ENCODE measurements around the gene ARFGEF2.
"Not testable (repeated sequence)": the region's sequence is repeated elsewhere in the genome, so short reads cannot be mapped to it uniquely, and the experiment has no call there.

The ARFGEF2 gene

DNA sequence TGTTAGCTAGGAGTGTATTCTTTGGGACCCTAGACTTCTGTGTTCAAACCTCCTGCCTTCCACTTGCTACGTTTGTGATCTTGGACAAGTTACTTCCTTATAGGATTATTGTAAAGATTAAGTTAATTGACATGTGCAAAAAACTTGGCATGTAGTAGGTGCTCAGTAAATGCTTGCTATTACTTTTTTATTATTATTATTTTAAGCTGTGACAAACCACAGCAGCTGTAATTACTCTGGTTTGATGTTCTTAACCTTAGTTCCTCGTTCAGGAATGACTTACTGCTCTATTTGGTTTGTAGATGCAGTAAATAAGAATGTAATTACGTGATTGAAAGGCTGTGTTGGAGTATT lies 3.2 kb downstream of the ARFGEF2 start:
- H2AFZ ChIP-seq (ENCODE audit: low read depth, low read length) = no peak overlapping the region
- H3K36me3 ChIP-seq (ENCODE audit: insufficient read depth, low read length) = no peaks in the 10 kb centered on the region
- H3K4me1 ChIP-seq (ENCODE audit: insufficient read depth, low read length) = peaks cover 18% of the 10 kb centered on the region
- H3K27me3 ChIP-seq (ENCODE audit: insufficient read depth, low read length) = no peaks in the 10 kb centered on the region
- no peak overlapping the region for H3K4me3 ChIP-seq (ENCODE audit: low read length)
- no peaks in the 10 kb centered on the region for H3K9me3 ChIP-seq (ENCODE audit: low read length)

DNA sequence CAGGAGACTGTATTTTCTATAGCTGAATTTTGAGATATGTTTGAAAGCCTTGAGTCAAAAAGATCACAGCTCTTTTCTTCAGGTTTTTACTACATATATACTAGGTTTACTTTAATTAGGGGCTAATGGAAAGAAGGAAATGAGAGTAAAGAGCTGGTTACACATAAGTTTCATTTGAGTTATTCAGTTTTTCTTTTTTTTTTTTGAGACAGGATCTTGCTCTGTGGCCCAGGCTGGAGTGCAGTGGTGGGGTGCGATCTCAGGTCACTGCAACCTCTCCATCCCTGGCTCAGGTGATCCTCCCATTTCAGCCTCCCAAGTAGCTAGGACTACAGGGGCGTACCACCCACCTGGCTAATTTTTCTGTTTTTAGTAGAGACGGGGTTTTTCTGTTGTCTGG lies 4.8 kb downstream of the ARFGEF2 start:
- no peak overlapping the region for H3K4me3 ChIP-seq (ENCODE audit: low read length)
- no peaks in the 10 kb centered on the region for H3K9me3 ChIP-seq (ENCODE audit: low read length)
- H3K27me3 ChIP-seq (ENCODE audit: insufficient read depth, low read length) = no peaks in the 10 kb centered on the region
- H2AFZ ChIP-seq (ENCODE audit: low read depth, low read length) = no peak overlapping the region
- peaks cover 18% of the 10 kb centered on the region for H3K4me1 ChIP-seq (ENCODE audit: insufficient read depth, low read length)
- H3K36me3 ChIP-seq (ENCODE audit: insufficient read depth, low read length) = no peaks in the 10 kb centered on the region

DNA sequence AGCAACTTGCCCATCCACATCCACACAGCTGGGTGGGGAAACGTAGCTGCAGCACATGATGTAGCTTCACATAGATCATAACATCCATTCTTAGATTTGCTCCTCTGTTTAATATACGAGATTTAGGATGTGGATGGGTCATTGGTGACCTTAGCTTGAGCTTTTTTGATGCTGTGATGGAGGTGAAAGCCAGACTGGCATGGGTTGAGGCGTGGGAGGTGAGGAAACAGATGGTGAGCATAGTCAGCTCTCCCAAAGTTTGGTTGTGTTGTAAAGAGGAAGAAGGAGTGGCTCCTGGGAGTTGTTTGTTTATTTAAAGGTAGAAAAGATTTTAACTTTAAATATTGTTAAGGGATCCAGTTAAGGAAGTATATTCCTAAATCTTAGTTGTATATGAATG lies 5.3 kb downstream of the ARFGEF2 start:
- Histone ChIP-seq H3K36me3 (ENCODE audit: insufficient read depth, low read length) (no peaks in the 10 kb centered on the region), H3K27me3 (ENCODE audit: insufficient read depth, low read length) (no peaks in the 10 kb centered on the region), H2AFZ (ENCODE audit: low read depth, low read length) (no peak overlapping the region), H3K4me1 (ENCODE audit: insufficient read depth, low read length) (peaks cover 17% of the 10 kb centered on the region), H3K4me3 (ENCODE audit: low read length) (no peak overlapping the region), H3K9me3 (ENCODE audit: low read length) (no peaks in the 10 kb centered on the region)

DNA sequence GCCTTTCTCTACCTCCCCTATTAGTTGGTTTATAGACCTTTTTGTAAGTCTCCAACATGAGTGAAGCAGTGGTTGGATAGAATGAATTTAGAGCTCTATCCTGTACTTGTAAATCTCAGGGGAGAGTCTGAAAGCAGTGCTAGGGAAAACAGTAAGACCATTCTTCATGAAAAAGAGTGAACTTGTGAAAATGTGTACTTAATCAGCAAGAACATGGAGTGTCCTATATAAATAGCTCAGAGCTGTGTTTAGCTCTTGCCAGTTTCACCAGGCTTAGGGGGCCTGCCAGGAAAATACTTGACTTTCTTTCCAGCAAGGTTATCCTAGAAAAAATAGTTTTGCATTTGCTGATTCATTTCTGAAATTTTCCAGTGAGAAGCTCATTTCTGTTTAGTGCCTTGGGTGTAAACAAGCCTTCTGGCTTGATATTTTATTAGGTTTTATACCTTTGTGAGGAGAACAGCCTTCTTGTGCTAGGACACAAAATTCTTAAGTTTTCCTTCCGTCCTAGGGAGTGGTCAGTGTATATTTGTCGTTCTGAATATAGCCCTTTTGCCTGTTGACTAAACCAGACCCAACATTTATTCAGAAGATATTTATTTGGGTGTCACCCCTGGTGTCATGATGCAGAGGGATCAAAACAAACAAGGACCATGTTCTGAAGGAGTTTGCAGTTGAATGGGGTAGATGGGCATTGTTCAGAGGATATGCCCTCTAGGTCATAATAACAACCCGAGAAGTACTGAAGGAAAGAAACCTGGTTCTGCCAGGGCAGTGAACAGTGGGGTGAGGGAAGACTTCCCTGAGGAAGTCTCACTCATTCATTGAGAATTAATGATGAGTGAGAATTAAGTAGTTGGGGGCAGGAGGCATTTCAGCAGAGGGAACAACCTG lies 7.6 kb downstream of the ARFGEF2 start:
- Histone ChIP-seq H3K27me3 (ENCODE audit: insufficient read depth, low read length) (no peaks in the 10 kb centered on the region), H3K9me3 (ENCODE audit: low read length) (no peaks in the 10 kb centered on the region), H3K4me1 (ENCODE audit: insufficient read depth, low read length) (no peaks in the 10 kb centered on the region), H3K36me3 (ENCODE audit: insufficient read depth, low read length) (no peaks in the 10 kb centered on the region), H2AFZ (ENCODE audit: low read depth, low read length) (no peak overlapping the region), H3K4me3 (ENCODE audit: low read length) (no peak overlapping the region)

DNA sequence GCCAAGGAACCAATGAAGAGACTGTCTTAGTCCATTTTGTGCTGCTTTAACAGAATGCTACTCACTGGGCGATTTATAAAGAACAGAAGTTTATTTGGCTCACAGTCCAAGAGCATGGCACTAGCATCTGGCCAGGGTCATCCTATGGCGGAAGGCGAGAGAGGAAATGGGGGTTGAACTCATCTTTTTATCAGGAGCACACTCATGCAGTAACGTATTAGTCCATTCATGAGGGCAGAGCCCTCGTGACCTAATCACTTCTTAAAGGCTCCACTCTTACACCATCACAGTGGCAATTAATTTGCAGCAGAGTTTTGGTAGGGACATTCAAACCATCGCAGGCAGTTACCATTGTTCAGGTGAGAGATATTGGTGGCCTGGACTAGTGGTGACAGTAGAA lies 8.5 kb downstream of the ARFGEF2 start:
- no peaks in the 10 kb centered on the region for H3K4me1 ChIP-seq (ENCODE audit: insufficient read depth, low read length)
- H3K9me3 ChIP-seq (ENCODE audit: low read length) = no peaks in the 10 kb centered on the region
- no peaks in the 10 kb centered on the region for H3K36me3 ChIP-seq (ENCODE audit: insufficient read depth, low read length)

DNA sequence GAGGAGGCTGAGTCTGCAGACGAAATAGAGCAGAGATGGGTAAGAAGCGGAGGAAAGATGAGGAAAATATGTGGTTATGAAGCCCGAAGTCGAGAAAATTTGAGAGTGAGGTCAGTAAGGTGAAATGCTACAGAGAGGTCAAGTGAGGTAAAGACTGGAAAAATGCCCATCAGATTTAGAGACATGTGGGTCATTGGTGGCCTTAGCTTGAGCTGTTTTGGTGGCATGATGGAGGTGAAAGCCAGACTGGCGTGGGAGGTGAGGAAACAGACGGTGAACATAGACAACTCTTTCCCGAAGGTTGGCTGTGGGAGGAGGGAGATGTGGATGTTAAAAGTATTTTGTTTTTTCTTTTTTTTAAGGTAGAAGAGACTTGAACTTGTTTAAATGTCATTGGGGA lies 9.4 kb downstream of the ARFGEF2 start:
- Histone ChIP-seq H2AFZ (ENCODE audit: low read depth, low read length) (no peak overlapping the region), H3K9me3 (ENCODE audit: low read length) (no peaks in the 10 kb centered on the region), H3K4me3 (ENCODE audit: low read length) (no peak overlapping the region), H3K4me1 (ENCODE audit: insufficient read depth, low read length) (no peaks in the 10 kb centered on the region), H3K36me3 (ENCODE audit: insufficient read depth, low read length) (no peaks in the 10 kb centered on the region), H3K27me3 (ENCODE audit: insufficient read depth, low read length) (no peaks in the 10 kb centered on the region)

More for the DNA sequence above, 8.5 kb downstream of the ARFGEF2 start:
- Histone ChIP-seq H3K27me3 (ENCODE audit: insufficient read depth, low read length) (no peaks in the 10 kb centered on the region), H3K4me3 (ENCODE audit: low read length) (no peak overlapping the region), H2AFZ (ENCODE audit: low read depth, low read length) (no peak overlapping the region)

DNA sequence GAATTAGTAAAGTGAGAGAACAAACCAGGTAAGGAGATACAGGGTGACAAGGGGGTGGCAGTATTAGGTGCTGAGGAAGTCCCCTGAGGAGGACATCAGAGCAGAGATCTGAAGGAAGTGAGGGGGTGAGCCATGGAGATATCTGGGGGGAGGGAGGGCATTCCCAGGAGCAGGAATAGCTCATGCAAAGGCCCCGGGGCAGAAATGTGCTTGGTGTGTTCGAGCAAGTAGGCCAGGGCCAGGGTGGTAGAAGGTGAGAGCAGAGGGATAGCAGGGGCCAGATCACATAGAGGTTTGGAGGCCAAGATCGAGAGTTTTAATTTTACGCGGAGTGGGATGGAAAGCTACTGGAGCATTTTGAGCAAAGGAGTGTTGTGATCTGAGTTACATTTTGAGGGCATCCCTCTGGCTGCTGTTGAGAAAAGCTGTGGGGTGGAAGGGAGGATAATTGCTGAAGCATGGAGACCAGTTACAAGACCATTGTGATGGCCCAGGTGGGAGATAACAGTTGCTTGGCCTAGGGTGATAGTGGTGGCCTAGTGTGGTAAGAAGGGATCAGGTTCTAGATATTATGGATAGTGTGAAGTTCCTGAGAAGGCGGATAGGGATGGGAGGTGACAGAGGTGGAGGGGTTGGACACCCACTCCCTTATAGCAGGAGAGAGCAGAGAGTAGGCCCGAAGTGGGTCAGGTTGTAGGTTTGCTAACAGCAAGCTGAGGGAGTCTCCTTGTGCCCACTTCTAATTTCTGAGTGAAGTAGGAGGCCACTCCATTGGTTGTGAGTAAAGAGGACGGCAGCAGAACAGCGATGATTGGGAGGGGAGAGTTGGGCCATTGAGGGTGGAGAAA lies 10.2 kb downstream of the ARFGEF2 start:
- H3K4me3 ChIP-seq (ENCODE audit: low read length) = no peak overlapping the region
- H3K27me3 ChIP-seq (ENCODE audit: insufficient read depth, low read length) = no peaks in the 10 kb centered on the region
- no peak overlapping the region for H2AFZ ChIP-seq (ENCODE audit: low read depth, low read length)
- no peaks in the 10 kb centered on the region for H3K9me3 ChIP-seq (ENCODE audit: low read length)
- no peaks in the 10 kb centered on the region for H3K4me1 ChIP-seq (ENCODE audit: insufficient read depth, low read length)
- H3K36me3 ChIP-seq (ENCODE audit: insufficient read depth, low read length) = no peaks in the 10 kb centered on the region

DNA sequence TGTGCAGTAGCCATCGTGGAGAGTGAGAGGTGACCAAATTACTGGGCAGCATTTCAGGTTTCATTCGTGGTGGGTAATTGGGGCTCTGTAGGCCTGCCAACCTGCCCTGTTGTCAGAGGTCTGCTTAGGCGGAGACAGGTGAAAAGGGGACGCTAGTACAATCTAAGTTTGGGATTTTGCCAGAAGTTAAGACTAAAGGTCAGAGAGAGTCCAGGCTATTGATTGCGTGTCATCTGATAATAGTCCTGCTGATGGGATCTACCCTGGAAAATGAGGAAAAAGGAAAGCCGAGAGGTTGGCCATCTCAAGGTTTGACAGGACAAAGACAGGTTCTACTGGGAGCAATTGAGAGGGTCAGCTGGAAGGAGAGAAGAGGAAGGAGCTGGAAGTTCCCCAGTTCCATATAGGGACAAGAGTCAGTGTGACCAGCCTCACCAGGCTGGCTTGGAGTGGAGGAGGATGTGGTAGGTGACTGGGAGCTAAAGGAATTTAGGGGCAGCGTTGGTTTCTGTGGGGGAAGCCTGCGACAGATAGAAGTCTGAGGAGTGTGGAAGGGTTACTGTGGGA lies 10.9 kb downstream of the ARFGEF2 start:
- Histone ChIP-seq H3K27me3 (ENCODE audit: insufficient read depth, low read length) (no peaks in the 10 kb centered on the region), H2AFZ (ENCODE audit: low read depth, low read length) (no peak overlapping the region)

DNA sequence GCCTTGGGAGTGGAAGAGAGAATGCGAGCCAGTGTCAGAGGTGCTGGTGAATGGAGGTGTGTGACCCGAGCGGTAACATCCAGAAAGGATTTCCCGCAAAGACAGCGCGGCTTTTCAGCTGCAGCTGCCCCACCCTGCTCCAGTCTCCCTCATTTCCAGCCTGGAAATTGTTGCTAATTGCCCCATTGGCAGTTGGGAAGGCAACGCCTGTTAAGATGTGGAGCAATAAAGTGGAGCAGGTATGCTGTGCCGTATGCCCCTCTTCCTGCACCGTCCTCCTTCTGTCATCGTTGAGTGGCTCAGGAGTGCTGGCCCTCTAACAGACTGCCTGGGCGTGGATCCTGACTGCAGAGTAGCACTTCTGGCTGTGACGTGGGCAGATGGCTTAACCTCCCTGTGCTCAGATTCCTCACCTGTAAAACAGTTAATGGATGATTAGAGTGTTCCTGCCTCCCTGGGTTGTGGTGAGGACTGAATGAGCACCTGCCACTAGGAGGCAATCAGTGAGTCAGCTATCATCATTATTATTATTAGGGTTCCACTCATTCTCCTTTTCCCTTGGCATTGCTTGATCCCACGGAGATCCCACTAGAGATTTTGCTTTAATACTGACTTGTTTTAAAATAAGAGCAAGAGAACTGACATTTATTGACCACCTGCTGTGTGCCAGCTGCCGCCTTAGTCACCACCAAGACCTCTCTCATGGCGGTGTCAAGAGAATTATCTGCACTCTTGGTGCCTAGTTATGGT lies 11.7 kb downstream of the ARFGEF2 start:
- H3K9me3 ChIP-seq (ENCODE audit: low read length) = peaks cover 4% of the 10 kb centered on the region
- H3K27me3 ChIP-seq (ENCODE audit: insufficient read depth, low read length) = no peaks in the 10 kb centered on the region
- H3K4me3 ChIP-seq (ENCODE audit: low read length) = no peak overlapping the region
- H2AFZ ChIP-seq (ENCODE audit: low read depth, low read length) = no peak overlapping the region
- no peaks in the 10 kb centered on the region for H3K4me1 ChIP-seq (ENCODE audit: insufficient read depth, low read length)
- no peaks in the 10 kb centered on the region for H3K36me3 ChIP-seq (ENCODE audit: insufficient read depth, low read length)

More for the DNA sequence above, 10.9 kb downstream of the ARFGEF2 start:
- peaks cover 4% of the 10 kb centered on the region for H3K9me3 ChIP-seq (ENCODE audit: low read length)
- no peaks in the 10 kb centered on the region for H3K4me1 ChIP-seq (ENCODE audit: insufficient read depth, low read length)
- H3K36me3 ChIP-seq (ENCODE audit: insufficient read depth, low read length) = no peaks in the 10 kb centered on the region
- H3K4me3 ChIP-seq (ENCODE audit: low read length) = no peak overlapping the region

DNA sequence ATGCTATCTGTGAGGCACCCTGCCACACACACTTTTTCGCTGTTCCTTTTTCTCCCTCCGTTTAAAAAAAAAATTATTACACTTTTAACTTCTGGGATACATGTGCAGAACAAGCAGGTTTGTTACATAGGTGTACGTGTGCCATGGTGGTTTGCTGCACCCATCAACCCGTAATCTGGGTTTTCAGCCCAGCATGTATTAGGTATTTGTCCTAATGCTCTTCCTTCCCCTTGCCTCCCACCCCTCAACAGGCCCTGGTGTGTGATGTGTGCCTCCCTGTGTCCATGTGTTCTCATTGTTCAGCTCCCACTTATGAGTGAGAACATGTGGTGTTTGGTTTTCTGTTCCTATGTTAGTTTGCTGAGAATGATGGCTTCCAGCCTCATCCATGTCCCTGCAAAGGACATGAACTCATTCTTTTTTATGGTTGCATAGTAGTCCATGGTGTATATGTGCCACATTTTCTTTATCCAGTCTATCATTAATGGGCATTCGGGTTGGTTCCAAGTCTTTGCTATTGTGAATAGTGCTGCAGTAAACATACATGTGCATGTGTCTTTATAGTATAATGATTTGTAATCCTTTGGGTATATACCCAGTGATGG lies 12.9 kb downstream of the ARFGEF2 start:
- not testable (repeated sequence) for H3K4me1 ChIP-seq (ENCODE audit: insufficient read depth, low read length); H3K9me3 ChIP-seq (ENCODE audit: low read length); H3K27me3 ChIP-seq (ENCODE audit: insufficient read depth, low read length); H3K36me3 ChIP-seq (ENCODE audit: insufficient read depth, low read length); H2AFZ ChIP-seq (ENCODE audit: low read depth, low read length); H3K4me3 ChIP-seq (ENCODE audit: low read length)

DNA sequence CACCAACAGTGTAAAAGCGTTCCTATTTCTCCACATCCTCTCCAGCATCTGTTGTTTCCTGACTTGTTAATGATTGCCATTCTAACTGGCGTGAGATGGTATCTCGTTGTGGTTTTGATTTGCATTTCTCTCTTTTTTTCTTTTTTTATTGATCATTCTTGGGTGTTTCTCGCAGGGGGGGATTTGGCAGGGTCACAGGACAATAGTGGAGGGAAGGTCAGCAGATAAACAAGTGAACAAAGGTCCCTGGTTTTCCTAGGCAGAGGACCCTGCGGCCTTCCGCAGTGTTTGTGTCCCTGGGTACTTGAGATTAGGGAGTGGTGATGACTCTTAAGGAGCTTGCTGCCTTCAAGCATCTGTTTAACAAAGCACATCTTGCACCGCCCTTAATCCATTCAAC lies 13.5 kb downstream of the ARFGEF2 start:
- not testable (repeated sequence) for H3K9me3 ChIP-seq (ENCODE audit: low read length); H3K27me3 ChIP-seq (ENCODE audit: insufficient read depth, low read length); H3K4me3 ChIP-seq (ENCODE audit: low read length); H3K4me1 ChIP-seq (ENCODE audit: insufficient read depth, low read length); H3K36me3 ChIP-seq (ENCODE audit: insufficient read depth, low read length); H2AFZ ChIP-seq (ENCODE audit: low read depth, low read length)

DNA sequence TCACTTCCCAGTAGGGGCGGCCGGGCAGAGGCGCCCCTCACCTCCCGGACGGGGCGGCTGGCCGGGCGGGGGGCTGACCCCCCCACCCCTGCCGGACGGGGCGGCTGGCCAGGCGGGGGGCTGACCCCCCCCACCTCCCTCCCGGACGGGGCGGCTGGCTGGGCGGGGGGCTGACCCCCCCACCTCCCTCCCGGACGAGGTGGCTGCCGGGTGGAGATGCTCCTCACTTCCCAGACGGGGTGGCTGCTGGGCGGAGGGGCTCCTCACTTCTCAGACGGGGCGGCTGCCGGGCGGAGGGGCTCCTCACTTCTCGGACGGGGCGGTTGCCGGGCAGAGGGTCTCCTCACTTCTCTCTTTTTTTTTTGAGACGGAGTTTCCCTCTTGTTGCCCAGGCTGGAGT lies 14.7 kb downstream of the ARFGEF2 start:
- H3K4me1 ChIP-seq (ENCODE audit: insufficient read depth, low read length); H3K36me3 ChIP-seq (ENCODE audit: insufficient read depth, low read length); H3K9me3 ChIP-seq (ENCODE audit: low read length); H3K27me3 ChIP-seq (ENCODE audit: insufficient read depth, low read length); H2AFZ ChIP-seq (ENCODE audit: low read depth, low read length); H3K4me3 ChIP-seq (ENCODE audit: low read length): not testable (repeated sequence)

All from neuron (in vitro differentiated cells).